GM18517 (cell line): Measurements from ENCODE around the gene TMEM259.
"Not testable (repeated sequence)": the region's sequence is repeated elsewhere in the genome, so short reads cannot be mapped to it uniquely, and the experiment has no call there.

ENCODE experiments used
- ATAC-seq: cut with Tn5 transposase; IDR thresholded peaks from one replicate; pipeline ENCODE4 v1.9.1; 2021; ENCODE audit warnings: mild to moderate bottlenecking, moderate library complexity; ENCODE audit not compliant: unreplicated experiment

The TMEM259 gene

DNA sequence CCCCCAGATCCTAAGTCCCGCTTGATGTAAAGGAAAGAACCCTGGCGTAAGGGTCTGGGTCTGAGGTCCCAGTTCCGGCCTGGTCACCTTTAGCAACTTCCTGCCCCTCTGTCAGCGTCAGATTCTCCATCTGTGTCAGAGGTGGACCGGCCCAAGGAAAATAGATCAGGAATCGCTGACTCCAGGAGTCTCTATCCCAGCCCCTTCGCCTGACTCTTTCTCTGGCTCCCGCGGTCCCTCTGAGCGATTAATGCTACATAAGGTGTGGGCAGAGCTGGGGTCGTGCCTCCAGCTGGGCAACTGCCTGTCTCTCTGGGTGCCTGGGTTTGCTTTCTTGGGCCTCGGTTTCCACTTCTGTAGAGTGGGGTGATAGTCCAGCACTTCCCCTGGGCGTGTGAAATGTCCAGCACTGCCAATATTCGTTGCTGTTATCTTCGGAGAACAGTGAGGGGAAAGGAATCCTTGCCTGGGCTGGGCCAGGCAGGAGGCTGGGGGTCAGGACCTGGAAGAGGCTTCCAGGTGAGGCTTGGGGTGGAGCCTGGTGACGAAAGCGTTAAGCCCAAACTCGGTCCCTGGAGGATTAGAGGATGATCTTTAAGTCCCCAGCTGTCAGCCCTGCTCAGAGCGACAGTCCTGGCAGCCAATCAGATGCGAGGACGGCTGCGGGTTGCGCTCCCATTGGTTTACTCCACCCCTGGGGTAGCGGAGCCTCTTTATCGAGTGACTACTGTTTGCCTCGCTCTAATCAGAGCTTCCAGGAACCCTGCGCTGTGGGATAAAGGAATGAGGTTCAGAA is 19.8 kb upstream of the TMEM259 start:
- no peak for ATAC-seq

- ATAC-seq: peak; percentile 65
These were observed 18.9 kb upstream of the TMEM259 start, which contains the start of gene ABCA7 for GRCh38 chr19:1039646-1040475. ABCA7 (plus strand) TSS chr19:1040107; CDS start chr19:1041362, 1,255 bp downstream.

GRCh38 chr19:1038978-1039645 is 18.2 kb upstream of the TMEM259 start:
- ATAC-seq: no peak

- ATAC-seq: no peak
These were observed 16.7 kb upstream of the TMEM259 start for GRCh38 chr19:1037621-1038064.

GRCh38 chr19:1035998-1036621 is 15.2 kb upstream of the TMEM259 start:
- no peak for ATAC-seq

GRCh38 chr19:1032264-1032867 is 11.4 kb upstream of the TMEM259 start:
- no peak for ATAC-seq

- no peak for ATAC-seq
These were observed 7.4 kb upstream of the TMEM259 start for GRCh38 chr19:1028062-1028926.

DNA sequence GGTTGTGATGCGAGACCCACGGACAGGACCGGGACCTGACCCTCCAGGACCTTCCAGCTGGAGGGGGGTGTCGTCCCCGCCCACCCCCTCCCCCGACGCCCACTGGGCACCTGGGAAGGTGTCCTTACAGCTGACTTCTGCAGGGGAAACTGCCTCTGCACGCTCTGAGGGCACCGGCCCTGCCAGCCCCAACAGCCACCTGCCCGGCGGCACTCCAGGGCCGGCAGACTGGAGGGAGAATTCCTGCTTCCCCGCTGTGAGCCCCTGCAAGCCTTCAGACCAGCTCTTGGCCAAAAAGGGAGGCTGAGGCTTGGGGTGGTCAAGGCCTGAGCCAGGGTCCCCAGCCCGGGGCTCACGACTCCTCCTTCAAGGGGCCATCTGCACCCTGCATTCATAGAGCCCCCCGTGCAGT is 6.7 kb upstream of the TMEM259 start:
- ATAC-seq: no peak

DNA sequence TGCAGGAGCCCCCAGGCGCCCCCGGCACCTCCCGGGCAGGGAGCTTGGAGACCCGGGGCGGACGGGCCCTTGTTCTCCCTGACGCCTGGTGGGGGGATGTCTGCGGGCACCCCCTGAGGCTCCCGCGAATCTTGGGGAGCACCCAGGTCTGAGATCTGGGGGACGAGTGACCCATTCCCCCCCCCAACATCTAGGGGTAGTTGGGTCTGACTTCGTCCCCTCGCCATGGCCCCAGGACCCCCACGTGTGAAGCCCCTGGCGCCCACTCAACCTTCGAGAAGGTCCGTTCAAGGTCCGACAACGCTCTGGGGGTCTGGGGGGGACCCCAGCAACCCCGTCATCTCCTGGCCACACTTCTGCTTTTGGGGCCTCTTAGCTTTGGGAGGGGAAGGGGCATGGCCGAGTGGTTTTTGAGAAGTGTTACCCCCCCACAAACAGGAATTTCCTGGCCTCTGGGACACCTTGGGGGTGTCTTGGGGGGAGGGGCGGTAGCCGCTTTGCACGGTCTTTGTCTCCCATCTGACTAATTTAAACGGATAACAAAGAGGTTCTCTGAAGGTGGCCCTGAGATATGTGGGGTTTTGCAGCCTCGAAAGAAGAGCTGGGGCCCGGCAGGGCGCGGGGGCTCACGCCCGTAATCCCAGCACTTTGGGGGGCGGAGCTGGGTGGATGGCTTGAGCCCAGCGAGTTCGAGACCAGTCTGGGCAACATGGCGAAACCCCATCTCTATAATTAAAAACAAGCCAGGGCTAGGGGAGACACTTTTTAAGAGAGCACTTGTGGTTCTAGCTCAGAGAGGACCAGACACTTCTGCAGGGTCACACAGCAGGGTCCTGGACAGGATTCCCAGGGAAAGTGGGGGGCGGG is 6.1 kb upstream of the TMEM259 start:
- no peak for ATAC-seq

DNA sequence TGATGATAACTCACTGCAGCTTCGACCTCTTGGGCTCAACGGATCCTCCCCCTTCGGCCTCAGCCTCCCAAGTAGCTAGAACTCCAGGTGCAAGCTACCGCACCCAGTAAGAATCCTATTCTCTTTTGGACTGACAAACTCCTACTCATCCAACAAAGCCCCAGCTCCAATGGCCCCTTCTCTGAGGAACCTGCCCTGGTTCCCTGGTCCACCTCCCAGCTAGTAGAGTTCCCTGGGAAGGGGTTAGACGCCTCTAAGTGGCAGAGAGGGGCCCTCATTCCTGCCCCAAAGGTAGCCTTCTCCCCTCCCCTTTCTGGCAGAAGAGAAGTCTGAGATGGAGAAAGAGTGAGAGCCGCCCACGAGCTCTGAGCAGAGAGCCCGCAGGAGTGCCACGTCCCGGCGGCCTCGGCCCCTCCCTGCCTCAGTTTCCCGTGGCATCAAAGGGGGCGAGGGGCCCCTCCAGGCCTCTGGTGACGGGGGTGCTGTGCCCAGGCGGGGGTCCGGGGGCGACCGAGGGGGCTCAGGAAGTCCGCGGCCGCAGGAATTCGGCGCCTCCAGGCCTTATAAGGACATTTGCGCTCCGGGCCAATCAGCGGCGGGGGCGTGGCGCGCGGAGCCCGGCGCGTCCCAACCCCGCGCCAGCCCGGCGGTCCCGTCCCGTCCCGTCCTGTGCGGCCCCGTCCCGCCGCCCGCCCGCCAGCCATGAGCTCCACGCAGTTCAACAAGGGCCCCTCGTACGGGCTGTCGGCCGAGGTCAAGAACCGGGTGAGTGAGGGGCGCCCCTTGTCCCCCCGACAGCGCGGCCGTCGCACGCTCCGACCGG is 5.2 kb upstream of the TMEM259 start, which contains the start of gene CNN2:
TSS of gene CNN2 (plus strand) at position 649 of the 823 bp plus-strand sequence. CDS start at position 703, 54 bp downstream.
- no peak for ATAC-seq

DNA sequence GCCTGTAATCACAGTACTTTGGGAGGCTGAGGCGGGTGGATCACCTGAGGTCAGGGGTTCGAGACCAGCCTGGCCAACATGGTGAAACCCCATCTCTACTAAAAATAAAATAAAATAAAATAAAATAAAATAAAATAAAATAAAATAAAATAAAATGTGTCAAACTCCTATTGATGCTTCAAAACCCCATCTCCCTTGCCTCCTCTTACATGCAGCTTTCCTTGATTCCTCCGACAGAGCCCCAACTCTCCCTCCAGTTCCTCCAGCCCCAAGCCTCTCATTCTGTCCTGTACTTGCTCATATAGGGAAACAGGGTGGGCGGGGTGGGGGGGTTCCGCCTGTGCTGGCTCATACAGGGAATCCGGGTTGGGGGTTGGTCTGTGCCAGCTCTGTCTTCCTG is 4.2 kb upstream of the TMEM259 start:
- ATAC-seq: not testable (repeated sequence)

- ATAC-seq: not testable (repeated sequence)
These were observed 2.9 kb upstream of the TMEM259 start for GRCh38 chr19:1023883-1024188.

DNA sequence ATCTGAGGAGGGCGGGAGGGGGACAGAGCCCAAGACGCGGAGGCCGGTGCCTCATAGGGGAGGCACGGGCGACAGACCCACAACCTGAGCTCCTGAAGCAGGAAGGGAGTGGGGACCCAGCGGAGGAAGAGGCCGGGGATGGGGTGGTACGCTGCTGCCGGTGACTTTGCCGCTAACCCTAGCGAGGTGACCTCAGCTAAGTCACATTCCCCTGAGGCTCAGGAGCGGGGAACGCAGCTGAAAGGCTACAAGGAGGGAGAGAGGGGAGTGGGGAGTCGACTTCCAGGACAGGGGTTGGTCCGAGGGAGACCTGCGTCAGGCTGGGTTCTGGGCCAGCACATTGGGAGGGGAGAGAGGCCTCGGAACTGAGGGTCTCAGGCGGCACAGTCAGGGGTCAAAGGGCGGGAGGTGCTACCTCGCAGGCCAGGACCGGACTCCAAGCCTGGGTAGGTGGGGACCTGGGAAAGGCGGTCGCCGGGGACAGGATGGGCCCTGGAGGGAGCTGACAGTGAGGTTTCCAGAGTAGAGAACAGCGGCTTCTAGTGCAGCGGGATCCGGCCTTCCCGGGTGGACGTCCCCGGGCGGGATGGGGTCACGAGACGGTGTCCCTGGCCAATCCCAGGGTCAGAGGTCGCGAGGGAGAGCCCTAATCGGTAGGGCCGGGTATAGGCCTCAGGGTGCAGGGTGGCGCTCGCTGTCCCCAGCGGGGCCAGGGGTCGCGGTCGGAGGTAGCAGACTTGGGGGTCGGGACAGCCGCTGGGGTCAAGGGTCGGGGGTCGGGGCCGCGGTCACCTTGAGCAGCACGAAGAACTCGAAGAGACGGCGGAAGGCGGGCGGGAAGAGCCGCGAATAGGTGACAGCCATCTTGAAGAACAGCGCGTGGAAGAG is 699 bp downstream of the TMEM259 start:
- ATAC-seq: no peak

DNA sequence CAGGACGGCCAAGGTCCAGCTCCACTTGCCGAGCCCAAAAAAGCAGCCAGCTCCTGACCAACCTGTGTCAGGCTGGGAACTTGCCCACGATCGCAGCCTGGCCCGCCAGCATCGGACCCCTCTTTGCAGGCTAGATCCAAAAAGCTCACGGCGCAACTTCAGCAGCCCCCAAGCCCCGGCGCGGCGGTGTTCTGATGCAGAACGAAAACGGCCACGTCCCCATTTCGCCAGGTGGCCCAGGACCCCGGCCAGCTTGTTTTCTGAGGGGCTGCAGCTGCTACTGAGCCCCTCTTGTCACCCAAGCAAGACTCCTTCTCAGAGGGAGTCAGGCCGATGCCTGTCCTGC is 1.3 kb downstream of the TMEM259 start:
- no peak for ATAC-seq

DNA sequence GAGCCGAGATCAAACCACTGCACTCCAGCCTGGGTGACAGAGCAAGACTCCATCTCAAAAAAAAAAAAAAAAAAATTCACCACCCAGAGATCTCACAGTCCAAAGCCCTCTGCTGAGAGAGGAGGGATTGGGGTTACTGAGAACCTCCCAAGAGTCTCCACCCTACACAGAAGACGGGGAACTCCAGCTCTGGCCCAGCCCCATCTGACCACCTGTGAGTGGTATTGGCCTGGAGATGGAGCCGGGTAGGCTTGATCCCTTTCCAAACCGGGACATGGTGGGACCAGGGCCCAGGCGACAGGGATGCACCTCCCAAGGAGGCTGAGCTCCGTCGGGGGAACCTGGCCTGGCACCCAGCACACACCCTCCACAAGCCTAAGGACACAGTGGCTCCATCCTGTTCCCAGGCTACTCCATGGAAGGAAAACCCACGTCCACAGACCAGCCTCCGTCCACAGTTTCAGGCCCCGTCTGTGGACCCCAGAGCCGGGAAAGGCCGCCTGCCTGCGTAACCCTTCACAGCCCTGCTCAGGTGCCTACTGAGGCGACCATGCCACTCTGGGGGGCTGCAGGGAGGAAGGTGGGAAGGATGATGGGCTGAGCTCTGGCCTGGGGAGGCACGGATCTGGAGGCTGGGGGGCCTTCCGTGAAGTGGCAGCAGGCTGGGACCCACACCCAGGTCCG is 1.8 kb downstream of the TMEM259 start:
- ATAC-seq: no peak

DNA sequence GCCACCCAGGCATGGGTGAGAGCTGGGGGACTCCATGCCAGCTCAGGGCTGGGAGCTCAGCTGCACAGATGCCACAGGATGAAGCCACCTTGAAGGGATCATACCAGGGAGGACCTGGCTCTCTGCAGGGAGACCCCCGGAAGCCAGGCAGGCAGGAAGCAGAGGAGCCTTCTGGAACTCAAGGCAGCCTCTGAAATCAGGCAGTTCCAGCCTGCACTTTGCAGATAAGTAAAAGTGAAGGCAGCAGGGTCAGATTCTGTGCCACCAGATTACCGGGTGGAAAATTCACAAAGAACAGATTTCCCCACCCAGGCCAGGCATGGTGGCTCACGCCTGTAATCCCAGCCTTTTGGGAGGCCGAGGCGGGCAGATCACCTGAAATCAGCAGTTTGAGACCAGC is 2.5 kb downstream of the TMEM259 start:
- no peak for ATAC-seq
